T-helper 2 cell treated with Interferon-gamma antibody and Interleukin-4, amounts not matched to agents 5 μg/mL and 100 μg/mL, for 36 hours (primary cell): ENCODE data around the gene SLC7A5.

Experiments
- DNase-seq: peaks from one replicate; pipeline ENCODE4 v3.0.0; 2021; ENCODE audit warnings: low spot score
- H3K27ac Mint-ChIP-seq: one replicate; pipeline ENCODE4 v1.8.0; 2021; ENCODE audit warnings: mild to moderate bottlenecking, mixed read lengths
- H3K27me3 Mint-ChIP-seq: one replicate; pipeline ENCODE4 v1.8.0; 2021; ENCODE audit warnings: low read depth, mixed read lengths
- H3K36me3 Mint-ChIP-seq: one replicate; pipeline ENCODE4 v1.8.0; 2021; ENCODE audit warnings: low read depth, mixed read lengths
- H3K4me1 Mint-ChIP-seq: one replicate; pipeline ENCODE4 v1.8.0; 2021; ENCODE audit warnings: low read depth, mixed read lengths
- H3K4me3 Mint-ChIP-seq: one replicate; pipeline ENCODE4 v1.8.0; 2022; ENCODE audit warnings: mild to moderate bottlenecking, moderate library complexity, mixed read lengths
- H3K9me3 Mint-ChIP-seq: one replicate; pipeline ENCODE4 v1.8.0; 2021; ENCODE audit warnings: mixed read lengths

The SLC7A5 gene

GRCh38 chr16:87839542-87840270, 29.6 kb downstream of the SLC7A5 start:
- no peak for DNase-seq
- no peaks in the 10 kb centered on the region for H3K27me3 Mint-ChIP-seq
- no peaks in the 10 kb centered on the region for H3K9me3 Mint-ChIP-seq
- no peak overlapping the region for H3K27ac Mint-ChIP-seq
- no peak overlapping the region for H3K4me3 Mint-ChIP-seq
- peaks cover 3% of the 10 kb centered on the region for H3K4me1 Mint-ChIP-seq
- peaks cover 25% of the 10 kb centered on the region for H3K36me3 Mint-ChIP-seq

GRCh38 chr16:87838643-87839541, 30.4 kb downstream of the SLC7A5 start:
- H3K4me3 Mint-ChIP-seq, result no peak overlapping the region
- H3K27ac Mint-ChIP-seq, result no peak overlapping the region
- no peaks in the 10 kb centered on the region for H3K9me3 Mint-ChIP-seq
- H3K4me1 Mint-ChIP-seq, result peaks cover 3% of the 10 kb centered on the region
- H3K36me3 Mint-ChIP-seq, result peaks cover 22% of the 10 kb centered on the region
- no peak for DNase-seq
- no peaks in the 10 kb centered on the region for H3K27me3 Mint-ChIP-seq

- Mint-ChIP-seq H3K27me3 (no peaks in the 10 kb centered on the region), H3K9me3 (no peaks in the 10 kb centered on the region), H3K27ac (no peak overlapping the region), H3K36me3 (peaks cover 19% of the 10 kb centered on the region), H3K4me3 (no peak overlapping the region), H3K4me1 (peaks cover 3% of the 10 kb centered on the region)
- DNase-seq, result no peak
These were observed 31.5 kb downstream of the SLC7A5 start for GRCh38 chr16:87837627-87838289.

GRCh38 chr16:87836844-87837581, 32.3 kb downstream of the SLC7A5 start:
- no peak for DNase-seq
- Mint-ChIP-seq H3K36me3 (peaks cover 16% of the 10 kb centered on the region), H3K9me3 (no peaks in the 10 kb centered on the region), H3K27ac (no peak overlapping the region), H3K4me1 (peaks cover 3% of the 10 kb centered on the region), H3K4me3 (no peak overlapping the region), H3K27me3 (no peaks in the 10 kb centered on the region)

GRCh38 chr16:87836346-87836843, 32.9 kb downstream of the SLC7A5 start:
- H3K9me3 Mint-ChIP-seq, result no peaks in the 10 kb centered on the region
- peaks cover 18% of the 10 kb centered on the region for H3K36me3 Mint-ChIP-seq
- no peak for DNase-seq
- H3K4me1 Mint-ChIP-seq, result peaks cover 3% of the 10 kb centered on the region
- H3K4me3 Mint-ChIP-seq, result no peak overlapping the region
- no peaks in the 10 kb centered on the region for H3K27me3 Mint-ChIP-seq
- no peak overlapping the region for H3K27ac Mint-ChIP-seq

- peaks cover 3% of the 10 kb centered on the region for H3K4me1 Mint-ChIP-seq
- H3K27me3 Mint-ChIP-seq, result no peaks in the 10 kb centered on the region
- H3K36me3 Mint-ChIP-seq, result peaks cover 18% of the 10 kb centered on the region
- no peaks in the 10 kb centered on the region for H3K9me3 Mint-ChIP-seq
- H3K4me3 Mint-ChIP-seq, result no peak overlapping the region
- DNase-seq, result no peak
- H3K27ac Mint-ChIP-seq, result no peak overlapping the region
These were observed 33.4 kb downstream of the SLC7A5 start for GRCh38 chr16:87835882-87836331.

- DNase-seq, result no peak
- Mint-ChIP-seq H3K27me3 (no peaks in the 10 kb centered on the region), H3K4me3 (no peak overlapping the region), H3K36me3 (peaks cover 23% of the 10 kb centered on the region), H3K27ac (no peak overlapping the region), H3K9me3 (no peaks in the 10 kb centered on the region), H3K4me1 (peaks cover 3% of the 10 kb centered on the region)
These were observed 34.4 kb downstream of the SLC7A5 start for GRCh38 chr16:87834668-87835473.

- Mint-ChIP-seq H3K4me1 (peaks cover 3% of the 10 kb centered on the region), H3K36me3 (peaks cover 20% of the 10 kb centered on the region), H3K27ac (no peak overlapping the region), H3K9me3 (no peaks in the 10 kb centered on the region), H3K4me3 (no peak overlapping the region), H3K27me3 (no peaks in the 10 kb centered on the region)
- no peak for DNase-seq
These were observed 35.2 kb downstream of the SLC7A5 start for GRCh38 chr16:87834005-87834667.

GRCh38 chr16:87833548-87833947, 35.8 kb downstream of the SLC7A5 start:
- no peak for DNase-seq
- Mint-ChIP-seq H3K36me3 (peaks cover 20% of the 10 kb centered on the region), H3K9me3 (no peaks in the 10 kb centered on the region), H3K27me3 (no peaks in the 10 kb centered on the region), H3K4me3 (no peak overlapping the region), H3K27ac (no peak overlapping the region), H3K4me1 (peaks cover 3% of the 10 kb centered on the region)

GRCh38 chr16:87832741-87833502, 36.4 kb downstream of the SLC7A5 start:
- Mint-ChIP-seq H3K4me3 (no peak overlapping the region), H3K36me3 (peaks cover 20% of the 10 kb centered on the region), H3K27ac (no peak overlapping the region), H3K9me3 (no peaks in the 10 kb centered on the region), H3K4me1 (peaks cover 3% of the 10 kb centered on the region), H3K27me3 (no peaks in the 10 kb centered on the region)
- DNase-seq, result no peak

- DNase-seq, result no peak
- Mint-ChIP-seq H3K27me3 (no peaks in the 10 kb centered on the region), H3K4me3 (no peak overlapping the region), H3K4me1 (peaks cover 1% of the 10 kb centered on the region), H3K9me3 (no peaks in the 10 kb centered on the region), H3K36me3 (peaks cover 18% of the 10 kb centered on the region), H3K27ac (no peak overlapping the region)
These were observed 37.2 kb downstream of the SLC7A5 start for GRCh38 chr16:87832137-87832527.
